IPS-NIHi11 (cell line): ENCODE measurements around the gene SPATA31C1.
A peak's percentile ranks its signal among the peaks of the same experiment; 100 is the strongest.
"Not testable (repeated sequence)": the region's sequence is repeated elsewhere in the genome, so short reads cannot be mapped to it uniquely, and the experiment has no call there.

Experiments
- DNase-seq: peaks from one replicate; pipeline ENCODE4 v3.0.0; 2012; ENCODE audit warnings: mixed read lengths, low spot score

SPATA31C1 gene

DNA sequence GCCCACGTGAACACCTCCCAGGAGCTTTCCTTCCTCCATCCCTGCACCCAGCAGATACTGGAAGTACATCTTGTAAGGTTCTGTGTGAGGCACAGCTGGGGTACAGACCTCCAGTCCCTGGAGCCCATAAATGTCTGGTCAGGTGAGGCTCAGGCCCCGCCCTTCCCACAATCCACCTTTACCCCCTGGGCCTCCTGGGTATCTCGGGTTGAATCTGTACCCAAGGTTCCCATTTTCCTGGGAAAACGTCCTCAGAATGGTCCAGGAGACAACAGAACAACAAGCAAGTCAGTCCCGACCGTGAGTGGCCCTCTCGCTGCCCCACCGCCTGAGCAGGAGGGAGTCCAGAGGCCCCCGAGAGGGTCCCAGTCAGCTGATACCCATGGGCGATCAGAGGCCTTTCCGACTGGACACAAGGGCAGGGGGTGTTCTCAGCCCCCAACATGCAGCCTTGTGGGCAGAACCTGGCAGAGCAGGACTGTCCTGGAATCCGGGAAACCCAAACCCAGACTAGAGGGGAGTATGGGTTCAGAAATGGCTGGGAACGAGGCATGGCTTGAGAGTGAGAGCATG, 30.7 kb upstream of the SPATA31C1 start:
- DNase-seq, result no peak

GRCh38 chr9:87887661-87888480, 29.9 kb upstream of the SPATA31C1 start:
- no peak for DNase-seq

GRCh38 chr9:87888501-87888900, 29.3 kb upstream of the SPATA31C1 start:
- no peak for DNase-seq

DNA sequence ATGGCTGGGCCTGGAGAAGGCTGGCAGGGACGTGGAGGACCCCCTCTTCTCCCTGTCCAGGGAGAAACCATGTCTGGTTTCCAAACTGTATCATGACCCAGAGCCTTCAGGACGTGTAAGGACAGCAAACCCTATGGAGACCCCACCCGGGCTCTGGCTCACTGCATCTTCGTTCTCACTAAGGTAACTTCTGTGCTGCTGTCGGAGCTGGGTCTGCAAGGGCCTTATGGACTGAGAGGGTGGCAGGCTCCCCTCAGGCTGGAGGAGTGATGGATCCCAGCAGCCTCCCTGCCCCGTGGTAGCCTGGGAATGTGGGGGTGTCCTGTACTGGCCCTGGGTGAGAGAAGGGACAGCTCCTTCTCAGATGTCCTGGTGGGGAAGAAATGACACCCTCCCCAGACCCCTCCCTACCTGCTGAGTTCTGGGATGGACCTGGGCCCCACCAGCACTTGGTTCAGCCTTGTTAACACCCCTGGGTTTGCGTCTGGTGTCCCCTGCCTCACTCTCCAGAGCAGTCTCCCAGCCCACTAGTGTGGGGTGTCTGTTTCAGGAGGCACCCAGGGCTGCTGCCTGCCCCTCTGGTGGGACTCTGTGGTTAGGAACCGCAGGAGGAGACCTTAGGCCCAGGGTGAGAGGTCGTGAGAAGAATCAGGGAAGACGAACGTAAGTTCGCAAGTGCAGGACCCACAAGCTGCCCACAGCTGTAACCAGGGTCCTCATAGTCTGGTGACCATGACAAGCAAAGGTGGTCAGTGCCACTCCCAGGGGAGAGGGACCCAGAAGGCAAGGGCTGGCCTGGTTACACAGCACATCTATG, 28.5 kb upstream of the SPATA31C1 start:
- DNase-seq, result no peak

GRCh38 chr9:87889882-87890252, 27.9 kb upstream of the SPATA31C1 start:
- DNase-seq, result no peak

GRCh38 chr9:87890837-87891236, 26.9 kb upstream of the SPATA31C1 start:
- DNase-seq, result no peak

- DNase-seq, result no peak
Observed at GRCh38 chr9:87891754-87892153, 26.0 kb upstream of the SPATA31C1 start.

DNA sequence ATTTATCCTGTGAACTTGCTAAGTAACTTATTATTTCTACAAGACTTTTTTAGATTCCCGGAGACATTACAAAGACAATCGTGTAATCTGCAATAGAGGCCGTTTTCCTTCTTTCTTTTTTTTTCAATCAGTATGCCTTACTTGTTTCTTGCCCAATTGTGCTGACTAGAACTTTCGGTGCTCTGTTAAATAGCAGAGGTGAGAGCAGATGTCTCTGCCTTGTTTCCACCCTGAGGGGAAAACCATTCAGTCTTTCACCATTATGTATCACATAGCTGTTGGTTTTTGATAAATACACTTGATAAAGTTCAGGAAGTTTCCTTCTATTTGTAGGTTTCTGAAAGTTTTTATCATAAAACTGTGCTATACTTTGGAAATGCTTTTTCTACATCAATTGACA, 24.8 kb upstream of the SPATA31C1 start:
- DNase-seq, result no peak

GRCh38 chr9:87894998-87895625, 22.6 kb upstream of the SPATA31C1 start:
- peak; percentile 51 for DNase-seq

GRCh38 chr9:87896891-87897290, 20.9 kb upstream of the SPATA31C1 start:
- DNase-seq, result no peak

DNA sequence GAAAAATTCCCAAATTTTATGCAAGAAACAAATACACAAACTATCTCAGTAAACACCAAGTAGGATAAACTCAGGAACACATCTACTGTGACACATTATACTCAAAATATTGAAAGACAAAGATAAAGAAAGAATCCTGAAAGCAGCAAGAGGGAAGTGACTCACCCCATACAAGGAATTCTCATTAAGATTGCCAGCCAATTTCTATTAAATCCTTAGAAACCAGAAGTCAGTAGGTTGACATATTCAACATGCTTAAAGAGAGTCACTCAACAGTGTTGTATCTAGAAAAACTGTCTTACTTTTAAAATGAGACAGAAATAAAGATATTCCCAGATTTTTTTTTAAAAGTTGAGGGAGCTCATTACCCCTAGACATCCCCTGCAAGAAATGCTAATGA, 19.6 kb upstream of the SPATA31C1 start:
- DNase-seq, result no peak

DNA sequence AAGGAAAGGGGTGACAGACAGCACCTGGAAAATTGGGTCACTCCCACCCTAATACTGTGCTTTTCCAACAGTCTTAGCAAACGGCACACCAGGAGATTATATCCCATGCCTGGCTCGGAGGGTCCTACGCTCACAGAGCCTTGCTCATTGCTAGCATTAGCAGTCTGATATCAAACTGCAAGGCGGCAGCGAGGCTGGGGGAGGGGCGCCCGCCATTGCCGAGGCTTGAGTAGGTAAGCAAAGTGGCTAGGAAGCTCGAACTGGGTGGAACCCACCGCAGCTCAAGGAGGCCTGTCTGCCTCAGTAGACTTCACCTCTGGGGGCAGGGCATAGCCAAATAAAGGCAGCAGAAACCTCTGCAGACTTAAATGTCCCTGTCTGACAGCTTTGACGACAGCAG, 15.4 kb upstream of the SPATA31C1 start:
- DNase-seq, result not testable (repeated sequence)

DNA sequence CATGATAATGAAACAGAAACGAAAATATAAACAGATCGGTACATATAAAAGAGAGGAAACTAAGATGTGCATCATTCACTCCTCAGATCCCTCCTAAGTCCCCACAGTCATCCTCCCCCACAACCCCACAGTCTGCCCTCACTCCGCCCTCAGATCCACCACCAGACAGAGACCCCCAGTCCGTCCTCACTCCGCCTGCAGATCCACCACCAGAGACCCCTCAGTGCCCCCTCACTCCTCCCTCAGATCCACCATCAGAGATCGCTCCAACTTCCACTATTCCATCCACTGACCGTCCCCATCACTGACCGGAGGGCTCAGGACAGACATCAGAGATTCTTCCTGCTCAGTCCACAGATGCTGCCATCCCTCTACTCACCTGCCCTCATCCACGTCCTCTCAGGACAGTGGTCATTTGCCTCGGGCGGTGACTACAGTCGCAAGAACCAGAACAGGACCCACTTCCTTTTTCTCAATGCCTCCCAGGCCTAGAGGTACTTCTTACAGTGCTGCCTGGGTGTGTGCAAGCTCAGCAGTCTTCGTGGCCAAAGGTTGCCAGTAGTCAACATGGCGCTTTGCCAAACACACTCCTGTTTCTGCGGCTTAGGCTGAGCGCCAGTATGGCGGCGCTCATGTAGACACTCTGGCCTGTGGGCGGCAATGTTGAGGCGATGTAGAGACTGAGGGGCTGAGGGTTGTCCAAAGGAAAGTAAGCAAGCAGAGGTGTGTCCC, 8.3 kb upstream of the SPATA31C1 start:
- DNase-seq, result no peak

GRCh38 chr9:87910821-87911220, 6.9 kb upstream of the SPATA31C1 start:
- no peak for DNase-seq

- DNase-seq, result not testable (repeated sequence)
Observed at GRCh38 chr9:87919013-87919412, 1.3 kb downstream of the SPATA31C1 start.

- not testable (repeated sequence) for DNase-seq
Observed at GRCh38 chr9:87921561-87921960, 3.8 kb downstream of the SPATA31C1 start.

- not testable (repeated sequence) for DNase-seq
Observed at GRCh38 chr9:87923012-87923411, 5.2 kb downstream of the SPATA31C1 start.

GRCh38 chr9:87924851-87925250, 7.1 kb downstream of the SPATA31C1 start:
- not testable (repeated sequence) for DNase-seq

DNA sequence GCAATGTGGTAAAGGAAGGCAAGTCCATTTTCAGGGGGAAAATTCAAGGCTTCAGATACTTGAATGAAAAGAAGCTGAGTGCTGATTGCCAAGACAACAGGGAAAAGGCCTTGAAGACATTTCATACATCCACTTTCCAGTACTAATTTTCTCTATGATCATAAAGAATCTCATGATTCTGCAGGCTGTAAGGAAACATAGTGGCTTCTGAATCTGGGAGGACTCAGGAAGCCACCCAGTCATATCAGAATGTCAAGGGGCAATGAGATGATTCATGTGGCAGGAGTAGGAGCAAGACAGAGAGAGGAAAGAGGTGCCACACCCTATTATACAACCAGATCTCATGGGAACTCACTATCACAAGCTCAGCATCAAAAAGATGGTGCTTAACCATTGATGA, 11.4 kb downstream of the SPATA31C1 start:
- DNase-seq, result not testable (repeated sequence)

DNA sequence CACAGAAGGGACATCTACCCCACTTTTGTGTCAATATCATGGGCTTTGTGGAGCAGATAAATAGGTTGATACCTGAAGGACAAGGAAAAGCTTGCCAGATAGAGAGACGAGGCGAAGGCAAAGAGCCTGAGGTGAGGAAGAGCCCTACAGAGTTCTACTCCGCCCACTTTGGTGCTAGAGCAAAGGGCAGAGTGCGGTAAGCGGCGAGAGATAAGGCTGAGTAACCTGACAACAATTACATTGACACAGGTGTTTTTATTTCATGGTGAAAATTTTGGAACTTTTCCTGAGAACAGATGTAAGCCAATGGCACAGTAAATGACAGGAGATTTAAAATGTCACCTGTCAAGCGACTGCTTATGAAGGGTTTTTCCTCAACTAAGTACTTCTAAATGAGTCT, 16.7 kb downstream of the SPATA31C1 start:
- DNase-seq, result not testable (repeated sequence)

DNA sequence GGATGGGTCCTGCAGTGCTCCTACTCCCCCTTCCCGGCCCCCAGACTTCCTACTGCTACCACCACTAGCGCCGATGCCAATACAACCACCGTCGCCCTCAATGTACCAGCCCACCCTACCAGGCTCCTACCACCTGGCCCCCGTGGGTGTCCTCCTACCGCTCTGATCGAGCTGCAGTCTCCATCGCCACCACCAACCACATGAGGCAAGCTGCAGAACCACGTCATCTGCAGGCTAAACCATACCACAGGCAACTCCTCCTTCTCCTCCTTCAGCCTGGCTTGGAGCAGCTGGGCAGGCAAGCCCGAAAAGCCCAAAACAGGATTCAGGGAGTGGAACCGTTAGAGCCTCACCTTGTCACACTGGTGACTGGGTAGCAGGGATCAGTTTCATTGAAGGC, 19.6 kb downstream of the SPATA31C1 start:
- DNase-seq, result not testable (repeated sequence)

DNA sequence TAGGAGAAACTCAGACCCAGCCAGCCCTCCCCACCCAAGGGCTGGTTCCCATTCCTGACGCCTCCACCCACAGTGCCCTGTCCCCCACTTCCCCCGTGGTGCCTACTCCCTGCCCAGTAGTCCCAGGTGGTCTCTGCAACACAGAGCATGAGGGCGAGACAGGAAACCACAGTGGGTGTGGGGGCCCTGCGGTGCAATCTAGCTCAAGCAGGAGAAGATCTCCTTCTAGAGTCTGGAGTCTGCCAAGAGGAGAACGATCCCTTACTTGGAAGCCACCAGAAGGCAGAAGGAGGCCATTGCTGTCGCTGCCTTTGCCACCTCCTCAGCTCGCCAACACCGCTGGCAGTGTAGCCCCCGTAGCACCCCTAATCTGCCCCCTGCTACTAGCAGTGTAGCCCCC, 20.2 kb downstream of the SPATA31C1 start:
- not testable (repeated sequence) for DNase-seq
